ENCODE measurements around the gene AKAP6. TPM values are rescaled to one million over a fixed set of nuclear protein-coding genes. Genes with fewer than 3 reads are reported as not detected.

Gene AKAP6
- total and polyA plus RNA-seq, 8 donors, result 3.7 to 7.2 (median 6.0) TPM

DNA sequence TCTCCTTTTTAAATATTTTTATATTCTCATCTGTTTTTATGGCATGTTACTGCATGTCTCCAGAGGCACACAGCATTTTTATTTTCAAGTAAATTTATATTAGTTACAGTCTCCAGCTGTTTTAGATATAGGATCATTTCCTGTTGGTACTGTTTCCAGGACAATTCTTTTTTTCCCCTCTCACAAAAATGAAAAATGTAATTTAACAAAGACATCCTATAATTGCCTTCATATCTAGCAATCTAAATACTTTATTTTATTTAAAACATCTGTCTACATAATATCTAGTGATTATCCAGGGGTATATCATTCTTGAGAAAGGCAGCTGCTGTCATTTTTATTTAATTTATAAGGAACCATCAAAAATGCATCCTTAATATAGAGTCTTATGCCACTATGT, 337.2 kb downstream of the AKAP6 start:
- no peak overlapping the region for H3K4me3 ChIP-seq
- DNase-seq (no peak), ATAC-seq (no peak)
- H3K27me3 ChIP-seq, result no peaks in the 10 kb centered on the region
- intact Hi-C loops (cut with DNase I), result no loop called here
- no peaks in the 10 kb centered on the region for H3K36me3 ChIP-seq
- no peaks in the 10 kb centered on the region for H3K9me3 ChIP-seq
- no peaks in the 10 kb centered on the region for H3K4me1 ChIP-seq
- TF ChIP-seq CTCF (IDR thresholded peaks at IDR 0.05), result no peak
- H3K27ac ChIP-seq, result no peak overlapping the region

GRCh38 chr14:32667287-32667686, 338.2 kb downstream of the AKAP6 start:
- H3K27ac ChIP-seq, result no peak overlapping the region
- no peak for TF ChIP-seq CTCF (IDR thresholded peaks at IDR 0.05)
- no peak for DNase-seq
- no peaks in the 10 kb centered on the region for H3K36me3 ChIP-seq
- H3K9me3 ChIP-seq, result peaks cover 0 to 5% of the 10 kb centered on the region in 2 donors
- no peak for ATAC-seq
- intact Hi-C loops (cut with DNase I), result no loop called here
- no peaks in the 10 kb centered on the region for H3K4me1 ChIP-seq
- no peaks in the 10 kb centered on the region for H3K27me3 ChIP-seq
- H3K4me3 ChIP-seq, result no peak overlapping the region

DNA sequence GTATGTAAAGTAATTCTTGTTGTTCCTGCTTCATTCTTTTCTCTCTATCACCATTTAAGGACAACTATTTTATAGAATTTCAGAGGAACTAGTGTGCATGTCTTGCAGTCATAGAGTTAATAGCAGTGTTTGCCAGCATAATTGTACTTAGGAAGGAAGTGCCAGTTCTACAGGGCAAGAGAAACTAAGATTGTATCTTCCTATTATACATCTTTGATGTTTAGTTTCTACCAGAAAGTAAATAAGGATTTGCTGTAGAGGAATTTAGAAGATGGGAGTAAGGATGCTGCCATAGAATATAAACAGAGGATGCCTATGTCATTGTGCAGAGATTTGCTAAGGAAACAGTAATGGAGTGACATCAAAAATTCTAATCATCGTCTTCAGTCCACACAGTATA, 338.7 kb downstream of the AKAP6 start:
- H3K4me1 ChIP-seq, result no peaks in the 10 kb centered on the region

DNA sequence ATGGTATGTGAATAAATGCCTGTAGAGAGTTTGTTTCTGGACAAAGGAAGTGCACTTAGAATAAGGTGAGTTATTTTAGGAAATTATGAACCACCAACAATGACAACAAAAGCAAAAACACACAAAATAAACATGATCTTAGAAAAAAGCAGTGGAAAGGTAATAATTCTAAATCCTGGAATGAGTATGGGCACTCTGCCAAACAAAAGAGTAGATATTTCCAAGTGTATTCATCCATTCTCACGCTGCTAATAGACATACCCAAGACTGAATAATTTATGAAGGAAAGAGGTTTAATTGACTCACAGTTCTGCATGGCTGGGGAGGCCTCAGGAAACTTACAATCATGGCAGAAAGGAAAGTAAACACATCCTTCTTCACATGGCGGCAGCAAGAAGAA, 340.3 kb downstream of the AKAP6 start:
- ATAC-seq (no peak), DNase-seq (no peak)
- no peak for TF ChIP-seq CTCF (IDR thresholded peaks at IDR 0.05)
- H3K27ac ChIP-seq, result no peak overlapping the region
- no peaks in the 10 kb centered on the region for H3K27me3 ChIP-seq
- intact Hi-C loops (cut with DNase I), result no loop called here
- H3K4me3 ChIP-seq, result no peak overlapping the region
- H3K9me3 ChIP-seq, result peaks cover 0 to 12% of the 10 kb centered on the region in 2 donors
- H3K4me1 ChIP-seq, result no peaks in the 10 kb centered on the region
- no peaks in the 10 kb centered on the region for H3K36me3 ChIP-seq

More for the DNA sequence above, 338.7 kb downstream of the AKAP6 start:
- H3K4me3 ChIP-seq, result no peak overlapping the region
- H3K9me3 ChIP-seq, result peaks cover 0 to 9% of the 10 kb centered on the region in 2 donors
- no peaks in the 10 kb centered on the region for H3K36me3 ChIP-seq
- no peak for TF ChIP-seq CTCF (IDR thresholded peaks at IDR 0.05)
- H3K27me3 ChIP-seq, result no peaks in the 10 kb centered on the region
- no peak overlapping the region for H3K27ac ChIP-seq
- ATAC-seq (no peak), DNase-seq (no peak)
- intact Hi-C loops (cut with DNase I), result no loop called here

DNA sequence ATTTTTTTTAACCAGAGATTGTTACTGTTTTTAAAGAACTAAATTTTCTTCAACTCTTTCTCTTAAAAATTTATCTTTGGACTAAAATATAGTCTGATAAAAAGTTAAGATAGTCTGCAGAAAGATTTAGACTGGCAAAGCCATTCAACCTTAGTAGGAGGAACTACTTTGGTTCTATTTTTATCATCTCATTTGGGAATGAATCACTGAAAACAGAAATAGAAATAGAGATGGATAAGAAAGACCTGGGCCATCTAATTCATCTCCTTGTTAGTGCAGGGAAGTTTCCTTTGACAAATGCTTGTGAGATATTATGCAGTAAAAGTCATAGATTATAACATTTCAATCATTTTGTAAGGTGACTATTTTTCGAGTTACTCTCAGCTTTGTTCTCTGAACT, 346.3 kb downstream of the AKAP6 start:
- TF ChIP-seq CTCF (IDR thresholded peaks at IDR 0.05), result no peak
- no peak overlapping the region for H3K4me3 ChIP-seq
- ATAC-seq (no peak), DNase-seq (no peak)
- peaks cover 0 to 12% of the 10 kb centered on the region in 2 donors for H3K9me3 ChIP-seq
- intact Hi-C loops (cut with DNase I), result no loop called here
- H3K27me3 ChIP-seq, result no peaks in the 10 kb centered on the region
- no peaks in the 10 kb centered on the region for H3K36me3 ChIP-seq
- no peak overlapping the region for H3K27ac ChIP-seq
- H3K4me1 ChIP-seq, result no peaks in the 10 kb centered on the region
